Activated CD4-positive, alpha-beta T cell treated with anti-CD3 and anti-CD28 coated beads, Interleukin-2, Interleukin-4, amounts not matched to agents 100 ng/mL and 50 ng/mL, durations not matched to agents 16 hours and 8 hours (primary cell): Measurements from ENCODE around the gene NPBWR2.
"Not testable (repeated sequence)": the region's sequence is repeated elsewhere in the genome, so short reads cannot be mapped to it uniquely, and the experiment has no call there.

Experiments
- DNase-seq: peaks from one replicate; pipeline ENCODE4 v3.0.0-alpha.2; 2020; ENCODE audit warnings: low spot score

NPBWR2 gene

GRCh38 chr20:64143018-64143801 is 35.8 kb upstream of the NPBWR2 start:
- DNase-seq = no peak

- DNase-seq = no peak
These were observed 35.2 kb upstream of the NPBWR2 start for GRCh38 chr20:64142590-64142989.

- DNase-seq = no peak
These were observed 33.6 kb upstream of the NPBWR2 start for GRCh38 chr20:64140956-64141355.

GRCh38 chr20:64140061-64140931 is 32.9 kb upstream of the NPBWR2 start:
- no peak for DNase-seq

- no peak for DNase-seq
These were observed 32.1 kb upstream of the NPBWR2 start for GRCh38 chr20:64139199-64140060.

- no peak for DNase-seq
These were observed 31.0 kb upstream of the NPBWR2 start for GRCh38 chr20:64138276-64138815.

GRCh38 chr20:64137598-64138031 is 30.2 kb upstream of the NPBWR2 start:
- no peak for DNase-seq

- no peak for DNase-seq
These were observed 28.8 kb upstream of the NPBWR2 start for GRCh38 chr20:64136004-64136710.

GRCh38 chr20:64134744-64135143 is 27.4 kb upstream of the NPBWR2 start:
- not testable (repeated sequence) for DNase-seq

GRCh38 chr20:64133951-64134407 is 26.6 kb upstream of the NPBWR2 start:
- DNase-seq = no peak

- DNase-seq = no peak
These were observed 24.0 kb upstream of the NPBWR2 start for GRCh38 chr20:64131406-64131805.

GRCh38 chr20:64130876-64131275 is 23.5 kb upstream of the NPBWR2 start:
- no peak for DNase-seq

- DNase-seq = no peak
These were observed 22.9 kb upstream of the NPBWR2 start for GRCh38 chr20:64130271-64130670.

- DNase-seq = no peak
These were observed 21.9 kb upstream of the NPBWR2 start for GRCh38 chr20:64129146-64129782.

GRCh38 chr20:64123517-64123916 is 16.2 kb upstream of the NPBWR2 start:
- DNase-seq = not testable (repeated sequence)

GRCh38 chr20:64122927-64123326 is 15.6 kb upstream of the NPBWR2 start:
- DNase-seq = not testable (repeated sequence)

GRCh38 chr20:64121586-64121985 is 14.2 kb upstream of the NPBWR2 start:
- no peak for DNase-seq

GRCh38 chr20:64119681-64120341 is 12.4 kb upstream of the NPBWR2 start:
- no peak for DNase-seq

GRCh38 chr20:64119301-64119680 is 11.9 kb upstream of the NPBWR2 start:
- DNase-seq = no peak

- DNase-seq = not testable (repeated sequence)
These were observed 10.0 kb upstream of the NPBWR2 start for GRCh38 chr20:64117432-64117777.
